G401 (cell line): ENCODE data around the gene MPPE1. TPM values are rescaled to one million over a fixed set of nuclear protein-coding genes. Genes with fewer than 3 reads are reported as not detected.
"Not testable (repeated sequence)": the region's sequence is repeated elsewhere in the genome, so short reads cannot be mapped to it uniquely, and the experiment has no call there.

Source experiments
- DNase-seq: peaks from one replicate; pipeline ENCODE4 v3.0.0-alpha.2; 2015; ENCODE audit warnings: low spot score
- in situ Hi-C: cut with HindIII; loops from 2 replicates; pipeline ENCODE4 v1.10.0; 2016; ENCODE audit warnings: low sequenced_read_pairs, mixed read lengths
- total RNA-seq: library from RNA; depleted of rRNA; stranded (reverse); fragments of >200 nt; shearing (Covaris generic); gene quantifications from 2 replicates; pipeline ENCODE4 v1.2.3, GENCODE V29; 2014

The MPPE1 gene
- total RNA-seq, 1 experiment from 2014 or later = 21.3 TPM

DNA sequence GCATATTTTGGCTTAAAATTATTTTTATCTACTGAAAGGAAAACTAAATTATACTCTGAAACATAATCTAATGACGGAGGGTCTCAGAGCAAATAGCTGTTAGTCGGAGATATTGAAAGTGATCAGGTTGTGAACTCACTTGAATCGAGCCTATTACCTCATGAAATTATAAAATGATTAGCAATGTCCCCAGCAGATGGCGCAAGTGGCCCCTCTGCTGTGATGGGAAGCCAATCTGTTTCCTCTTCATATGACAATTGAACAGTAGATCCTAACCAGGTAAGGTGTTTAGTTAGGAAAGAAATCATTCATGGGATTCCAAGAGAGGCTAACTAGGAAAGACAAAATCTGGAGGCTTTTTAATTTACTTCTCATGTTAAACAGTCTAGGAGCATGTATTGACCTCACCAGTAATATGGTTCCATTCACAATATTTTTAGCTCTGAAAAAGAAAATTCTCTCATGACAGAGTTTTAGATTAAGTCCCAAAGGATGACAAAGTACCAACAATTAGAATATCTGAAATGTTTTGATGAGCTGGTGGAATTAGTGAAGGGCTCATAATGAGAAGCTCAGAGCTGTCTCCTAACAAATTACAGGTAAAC lies 29.9 kb upstream of the MPPE1 start:
- DNase-seq = peak; percentile 82
- in situ Hi-C loops = no loop called here

DNA sequence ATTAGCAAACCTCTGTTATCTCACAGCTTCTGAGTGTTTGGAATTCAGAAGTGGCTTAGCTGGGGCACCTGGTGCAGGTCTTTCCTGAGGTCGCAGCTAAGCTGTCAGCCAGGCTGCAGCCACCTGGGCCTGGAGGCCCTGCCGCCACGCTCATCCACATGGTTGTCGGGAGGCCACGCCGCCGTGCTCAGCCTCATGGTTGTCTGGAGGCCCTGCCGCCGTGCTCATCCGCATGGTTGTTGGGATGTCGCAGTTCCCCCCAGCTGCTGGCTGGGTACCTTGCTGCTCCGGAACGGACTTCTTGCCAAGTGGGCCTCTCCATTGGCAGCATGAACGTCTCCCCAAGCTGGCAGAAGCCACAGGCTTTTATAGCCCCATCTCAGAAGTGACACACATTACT lies 24.3 kb upstream of the MPPE1 start:
- in situ Hi-C loops = no loop called here
- DNase-seq = no peak

DNA sequence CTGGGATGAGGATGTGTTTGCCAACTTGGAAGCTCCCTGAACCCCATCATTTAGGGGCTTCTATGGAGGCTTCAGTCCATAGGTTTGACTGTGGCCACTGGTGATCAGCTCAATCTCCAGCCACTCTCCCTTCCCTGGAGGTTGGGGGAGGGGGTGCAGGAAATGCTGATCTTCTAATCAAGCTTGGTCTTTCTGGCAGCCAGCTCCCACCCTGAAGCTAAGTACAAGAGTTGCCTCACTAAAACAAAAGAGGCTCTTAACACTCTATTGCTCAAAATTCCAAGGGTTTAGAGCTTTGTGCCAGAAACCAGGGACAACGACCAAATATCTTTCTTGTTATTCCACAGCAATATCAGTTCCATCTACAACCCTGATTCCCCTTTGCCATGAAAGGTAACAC lies 19.4 kb upstream of the MPPE1 start:
- in situ Hi-C loops = no loop called here
- no peak for DNase-seq

DNA sequence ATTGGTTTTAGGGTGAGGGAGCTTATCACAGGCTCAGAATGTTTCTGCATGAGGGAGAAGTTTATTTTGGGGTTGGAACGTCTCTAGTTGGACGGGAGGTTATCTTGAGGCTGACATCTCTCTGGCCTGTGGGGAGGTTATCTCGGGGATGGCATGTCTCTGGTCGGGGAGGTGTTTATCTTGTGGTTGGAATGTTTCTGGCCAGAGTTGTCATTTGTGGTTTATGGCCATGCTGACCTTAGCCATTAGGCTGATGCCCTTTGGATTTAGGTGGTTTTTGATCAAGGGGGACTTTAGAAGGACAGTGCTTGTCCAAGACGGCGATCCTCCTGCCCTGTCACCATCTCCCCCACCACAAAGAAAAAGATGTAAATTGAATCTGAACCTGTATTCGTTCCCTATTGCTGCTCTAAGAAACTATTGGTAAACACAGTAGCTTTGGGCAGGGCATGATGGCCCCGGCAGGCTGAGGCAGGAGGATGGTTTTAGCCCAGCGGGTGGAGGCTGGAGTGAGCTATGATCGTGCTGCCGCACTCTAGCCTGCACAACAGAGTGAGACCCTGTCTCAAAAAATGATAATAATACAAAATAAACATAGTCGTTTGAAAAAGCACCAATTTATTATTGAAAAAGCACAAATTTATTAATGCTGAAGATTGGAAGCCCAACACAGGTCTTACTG lies 17.8 kb upstream of the MPPE1 start:
- in situ Hi-C loops = no loop called here

DNA sequence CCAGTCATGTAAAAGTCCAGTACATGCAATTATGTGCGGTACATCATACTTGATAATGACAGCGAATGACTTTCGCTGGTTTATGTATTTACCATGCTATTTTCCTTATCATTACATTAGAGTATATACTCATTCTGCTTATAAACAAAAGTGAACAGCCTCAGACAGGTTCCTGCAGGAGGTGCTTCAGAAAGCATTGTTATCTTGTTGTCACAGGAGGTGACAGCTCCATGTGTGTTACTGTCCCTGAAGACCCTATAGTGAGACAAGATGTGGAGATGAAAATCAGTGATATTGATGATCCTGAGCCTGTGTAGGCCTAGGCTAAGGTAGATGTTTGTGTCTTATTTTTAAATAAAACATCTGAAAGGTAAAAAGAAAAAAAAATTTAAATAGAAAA lies 15.3 kb upstream of the MPPE1 start:
- in situ Hi-C loops = no loop called here
- DNase-seq = no peak

More for the DNA sequence above, 17.8 kb upstream of the MPPE1 start:
- DNase-seq = no peak

DNA sequence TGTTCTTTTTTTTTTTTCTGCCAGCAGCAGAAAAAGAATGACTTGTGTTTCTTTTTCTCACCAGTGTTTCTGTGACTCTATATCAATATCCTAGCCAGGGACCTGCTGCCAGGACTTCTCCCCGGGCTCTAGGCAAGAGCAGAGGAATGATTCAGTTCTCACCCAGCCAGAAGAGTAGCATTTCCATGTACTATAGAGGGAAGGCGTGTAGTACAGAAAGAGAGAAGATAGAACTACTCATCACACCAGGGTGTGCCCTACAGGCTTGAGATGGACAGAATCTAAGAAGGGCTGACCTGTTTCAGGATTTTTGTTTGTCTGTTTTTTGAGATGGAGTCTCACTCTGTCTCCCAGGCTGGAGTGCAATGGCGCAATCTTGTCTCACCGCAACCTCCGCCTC lies 11.4 kb upstream of the MPPE1 start:
- DNase-seq, in situ Hi-C loops: not testable (repeated sequence)

DNA sequence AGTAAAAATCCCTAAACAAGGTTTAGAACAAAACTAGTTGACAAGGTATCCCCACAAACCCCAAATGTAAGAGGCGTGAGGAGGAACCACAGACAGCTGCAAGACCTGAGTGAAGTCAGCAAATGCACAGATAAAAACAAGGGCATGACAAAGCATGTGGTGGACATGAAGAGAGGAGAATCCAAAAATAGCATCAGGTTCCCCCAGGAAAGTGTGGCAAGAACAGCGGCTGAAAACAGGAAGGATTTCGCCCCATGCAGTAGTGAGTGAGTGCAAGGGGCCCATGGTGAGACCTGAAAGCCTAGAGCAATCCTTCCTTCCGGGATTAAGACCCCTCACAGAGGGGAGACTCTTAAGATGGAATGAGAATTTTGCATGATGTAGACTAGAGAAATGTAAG lies 8.8 kb upstream of the MPPE1 start:
- in situ Hi-C loops, DNase-seq: not testable (repeated sequence)

DNA sequence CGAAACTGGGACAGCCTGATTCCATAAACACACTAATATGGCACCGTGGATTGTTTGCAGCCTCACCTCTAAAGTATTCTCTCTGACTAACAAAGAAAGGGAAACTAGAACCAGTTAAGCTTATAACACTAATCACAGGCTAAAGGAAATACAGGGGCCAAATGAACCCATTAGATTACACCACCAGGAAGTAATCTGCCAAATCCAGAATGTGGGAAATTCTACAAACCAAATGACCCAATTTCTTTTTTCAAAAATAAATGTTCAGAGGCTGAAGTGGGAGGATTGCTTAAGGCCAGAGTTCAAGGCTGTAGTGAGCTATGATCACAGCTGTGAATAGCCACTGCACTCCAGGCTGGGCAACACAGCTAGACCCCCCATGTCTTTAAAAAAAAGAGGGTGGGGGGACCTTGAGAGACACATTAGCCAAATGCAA lies 1.5 kb upstream of the MPPE1 start:
- in situ Hi-C loops = no loop called here

DNA sequence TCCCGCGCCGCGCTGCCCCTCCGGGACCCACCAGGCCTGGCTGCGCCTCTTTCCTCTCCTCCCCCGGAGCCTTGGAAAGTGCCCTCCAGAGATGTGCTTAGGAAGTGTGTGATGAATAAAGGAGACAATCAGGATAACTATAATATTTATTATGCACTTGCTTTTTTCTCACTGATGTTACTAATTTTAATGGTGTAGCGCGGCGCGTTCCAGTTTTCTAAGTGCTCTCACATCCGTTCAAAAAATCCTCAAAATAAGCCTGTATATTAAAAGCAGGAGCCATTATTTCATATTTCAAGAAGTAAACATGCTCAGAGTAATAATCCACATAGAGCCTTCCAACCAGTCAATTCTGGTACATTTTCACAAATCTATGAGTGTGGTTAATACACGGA lies 941 bp upstream of the MPPE1 start:
- peak; percentile 52 for DNase-seq
- in situ Hi-C loops = no loop called here

More for the DNA sequence above, 1.5 kb upstream of the MPPE1 start:
- DNase-seq = peak; percentile 9

DNA sequence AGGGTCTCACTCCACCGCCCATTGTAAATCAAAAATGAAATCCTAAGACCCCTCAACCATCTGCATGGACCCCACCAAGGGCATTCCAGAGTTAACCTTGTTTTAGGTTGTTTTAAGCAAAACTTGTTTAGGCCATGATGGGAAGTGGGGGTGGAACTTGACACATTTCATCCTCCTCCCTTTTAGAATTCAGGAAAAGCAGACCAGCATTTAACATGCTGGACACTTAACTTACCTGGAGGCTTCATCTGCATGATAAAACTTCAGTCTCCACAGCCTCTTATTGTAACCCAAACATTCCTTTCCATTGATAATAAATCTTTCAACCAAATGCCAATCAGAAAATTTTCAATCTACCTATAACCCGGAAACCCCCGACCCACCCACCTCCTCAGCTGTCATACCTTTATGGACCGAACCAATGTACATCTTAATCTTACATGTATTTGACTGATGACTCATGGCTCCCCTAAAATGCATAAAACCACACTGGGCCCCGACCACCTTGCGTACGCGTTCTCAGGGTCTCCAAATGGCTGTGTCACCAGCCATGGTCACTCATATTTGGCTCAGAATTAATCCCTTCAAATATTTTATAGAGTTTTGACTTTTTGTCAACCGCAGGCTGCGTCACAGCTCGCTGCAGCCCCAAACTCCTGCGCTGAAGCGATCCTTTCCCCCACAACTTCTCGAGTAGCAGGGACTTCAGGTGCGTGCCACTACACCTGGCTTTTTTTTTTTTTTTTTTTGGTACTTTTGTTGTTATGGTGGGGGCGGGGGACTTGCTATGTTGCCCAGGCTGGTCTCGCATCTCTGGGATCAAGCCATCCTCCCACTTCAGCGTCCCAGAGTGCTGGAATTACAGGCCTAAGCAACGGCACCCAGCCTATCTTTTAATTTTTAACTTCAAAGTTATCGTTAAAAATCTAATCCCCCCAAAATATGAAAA lies 917 bp downstream of the MPPE1 start:
- peak; percentile 16 for DNase-seq
- in situ Hi-C loops = no loop called here

DNA sequence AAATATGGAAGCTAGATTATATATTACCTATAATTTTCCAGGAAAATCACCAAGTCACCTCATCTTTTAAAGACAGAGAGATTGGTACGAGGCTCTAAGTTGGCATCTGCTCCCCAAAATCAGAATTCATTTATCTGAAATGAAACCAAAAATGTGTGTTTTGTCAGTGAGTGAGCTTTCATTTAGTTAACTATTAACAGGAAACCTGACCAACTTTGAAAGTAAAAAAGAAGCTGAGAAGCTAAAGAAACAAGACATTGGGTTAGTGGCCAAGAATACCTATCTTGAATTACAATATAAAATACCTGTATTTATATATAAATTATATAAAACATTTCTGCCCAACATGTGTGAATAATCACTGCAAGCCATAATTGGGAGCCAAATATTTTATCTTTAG lies 1.9 kb downstream of the MPPE1 start:
- in situ Hi-C loops = no loop called here
- no peak for DNase-seq

DNA sequence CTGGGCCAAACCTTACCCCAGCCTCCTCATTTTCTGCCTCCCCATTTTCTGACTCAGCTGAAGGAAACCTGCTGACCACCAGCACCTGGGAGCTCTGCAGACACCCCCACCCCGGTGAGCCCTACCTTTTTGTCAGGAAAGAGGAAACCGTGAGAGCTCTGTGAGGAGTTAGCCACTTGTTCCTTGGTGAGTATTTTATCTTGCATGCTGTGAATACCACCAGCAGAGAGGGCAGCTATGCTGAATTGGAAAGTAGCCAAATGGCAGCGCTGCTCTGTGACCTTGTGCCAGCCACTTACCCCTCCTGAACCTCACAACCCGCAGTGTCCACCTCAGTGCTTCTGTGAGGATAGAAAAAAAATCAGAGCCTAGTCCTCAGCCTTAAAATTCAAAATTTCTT lies 2.5 kb downstream of the MPPE1 start:
- DNase-seq = no peak
- in situ Hi-C loops = no loop called here

DNA sequence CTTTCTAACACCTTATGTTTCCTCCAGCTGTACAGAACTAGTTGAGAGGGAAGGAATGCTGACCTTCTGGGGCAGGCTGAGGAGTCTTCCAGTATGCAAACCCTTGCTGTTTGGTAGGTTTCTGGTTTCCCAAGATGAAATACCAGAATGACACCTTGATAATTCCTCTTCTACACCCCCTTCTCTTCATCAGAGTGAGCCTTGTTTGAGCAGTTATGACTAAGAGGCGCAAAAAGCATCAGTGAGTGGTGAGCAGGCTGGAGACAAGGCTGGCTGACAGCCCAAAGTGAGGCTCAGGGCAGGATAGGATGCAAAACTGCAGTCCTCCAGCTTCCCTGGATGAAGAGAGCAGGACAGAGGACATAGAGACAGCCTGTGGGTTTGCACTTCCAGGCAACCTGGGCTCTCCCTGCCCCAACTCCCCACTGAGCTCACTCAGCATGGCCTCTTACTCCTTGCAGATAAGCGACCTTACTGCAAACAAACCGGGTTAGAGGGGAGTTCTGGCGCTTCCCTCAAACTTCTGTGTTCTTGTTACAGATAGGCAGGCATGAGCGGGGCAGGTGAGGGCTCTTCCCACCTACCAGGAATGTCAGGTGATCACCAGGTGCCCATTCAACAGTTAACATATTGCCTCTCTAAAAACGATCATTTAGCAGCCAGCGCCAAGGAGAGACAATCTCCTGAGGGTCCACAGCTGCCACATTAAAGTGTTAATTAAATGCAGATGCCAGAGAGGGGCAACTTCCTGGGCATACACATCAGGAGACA lies 5.4 kb downstream of the MPPE1 start:
- no peak for DNase-seq
- in situ Hi-C loops = no loop called here

DNA sequence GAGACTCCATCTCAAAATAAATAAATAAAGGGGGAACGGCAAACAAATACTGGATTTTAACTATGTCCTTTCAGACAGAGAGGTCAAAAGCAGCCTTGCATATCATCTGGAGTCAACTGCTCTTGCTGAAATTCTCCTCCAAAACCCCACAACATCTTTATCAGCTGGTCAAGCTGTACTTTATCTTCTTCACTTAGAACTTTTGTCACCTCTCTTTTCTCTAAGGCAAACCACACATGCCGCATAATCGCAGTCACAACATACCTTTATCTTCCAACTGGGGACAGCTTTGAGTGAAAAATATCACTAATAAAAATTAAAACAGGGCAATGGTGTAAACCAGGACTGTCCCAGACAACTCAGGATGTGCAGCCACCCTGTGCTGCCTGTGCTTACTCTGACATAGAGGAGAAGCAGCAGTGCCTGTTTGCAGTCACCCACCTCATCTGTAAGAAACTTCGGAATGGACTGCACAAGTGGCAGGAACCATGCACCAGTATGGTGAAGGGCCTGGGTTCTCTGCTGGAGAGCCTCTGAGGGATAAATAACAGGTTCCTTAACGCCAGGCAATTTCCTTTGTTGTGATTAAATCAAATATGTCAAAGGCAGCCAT lies 6.2 kb downstream of the MPPE1 start:
- in situ Hi-C loops = no loop called here
- no peak for DNase-seq

DNA sequence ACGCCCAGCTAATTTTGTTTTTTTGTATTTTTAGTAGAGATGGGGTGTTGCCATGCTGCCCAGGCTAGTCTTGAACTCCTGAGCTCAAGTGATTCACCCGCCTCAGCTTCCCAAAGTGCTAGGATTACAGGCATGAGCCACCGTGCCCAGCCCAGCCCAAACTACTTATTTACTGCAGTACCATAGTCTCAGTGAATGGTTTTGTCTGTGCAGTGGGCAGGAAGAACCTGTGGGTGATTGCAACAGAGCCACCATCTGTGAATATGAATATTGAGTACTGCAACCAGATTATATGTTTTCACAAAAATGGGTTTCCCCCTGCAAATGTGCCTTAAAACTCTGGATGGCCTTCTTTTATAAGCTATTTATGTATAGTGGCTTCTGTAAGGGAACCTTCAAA lies 9.1 kb downstream of the MPPE1 start:
- no peak for DNase-seq
- in situ Hi-C loops = no loop called here

DNA sequence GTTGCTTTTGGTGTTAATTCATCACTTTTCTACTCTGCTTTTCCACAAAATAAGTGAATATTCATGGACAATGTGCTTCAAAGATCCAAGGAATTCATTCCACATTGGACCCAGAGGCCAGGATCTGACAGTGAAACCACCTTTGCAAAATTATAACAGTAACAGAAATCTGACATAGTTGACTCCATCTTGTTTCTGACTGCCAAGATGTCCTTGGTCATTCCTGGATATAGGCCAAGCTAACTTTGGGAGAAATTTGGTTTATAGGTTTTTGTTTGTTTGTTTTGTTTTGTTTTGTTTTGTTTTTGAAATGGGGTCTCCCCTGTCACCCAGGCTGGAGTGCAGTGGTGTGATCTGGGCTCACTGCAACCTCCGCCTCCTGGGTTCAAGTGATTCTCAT lies 10.3 kb downstream of the MPPE1 start:
- DNase-seq = no peak

DNA sequence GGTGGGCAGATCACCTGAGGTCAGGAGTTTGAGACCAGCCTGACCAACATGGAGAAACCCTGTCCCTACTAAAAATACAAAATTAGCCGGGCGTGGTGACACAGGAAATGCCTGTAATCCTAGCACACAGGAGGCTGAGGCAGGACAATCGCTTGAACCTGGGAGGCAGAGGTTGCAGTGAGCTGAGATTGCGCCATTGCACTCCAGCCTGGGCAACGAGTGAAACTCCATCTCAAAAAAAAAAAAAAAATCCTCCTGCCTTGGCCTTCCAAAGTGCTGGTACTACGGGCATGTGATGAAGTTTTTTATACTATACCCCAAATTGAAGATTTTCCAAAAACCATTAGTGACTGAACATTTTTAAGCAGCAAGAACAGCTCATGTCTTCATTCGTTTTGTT lies 15.7 kb downstream of the MPPE1 start:
- DNase-seq, in situ Hi-C loops: not testable (repeated sequence)

More for the DNA sequence above, 10.3 kb downstream of the MPPE1 start:
- in situ Hi-C loops = no loop called here

DNA sequence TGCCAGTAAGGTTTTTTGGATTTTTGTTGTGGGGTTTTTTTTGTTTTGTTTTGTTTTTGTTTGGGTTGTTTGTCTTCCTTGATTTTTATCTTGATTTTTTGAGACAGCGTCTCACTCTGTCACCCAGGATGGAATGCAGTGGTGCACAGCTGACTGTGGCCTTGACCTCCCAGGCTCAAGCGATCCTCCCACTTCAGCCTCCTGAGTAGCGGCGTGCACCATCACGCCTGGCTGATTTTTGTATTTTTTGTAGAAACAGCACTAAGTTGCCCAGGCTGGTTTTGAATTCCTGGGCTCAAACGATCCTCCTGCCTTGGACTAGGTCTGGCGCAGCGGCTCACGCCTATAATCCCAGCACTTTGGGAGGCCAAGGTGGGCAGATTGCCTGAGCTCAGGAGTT lies 16.4 kb downstream of the MPPE1 start:
- no peak for DNase-seq

DNA sequence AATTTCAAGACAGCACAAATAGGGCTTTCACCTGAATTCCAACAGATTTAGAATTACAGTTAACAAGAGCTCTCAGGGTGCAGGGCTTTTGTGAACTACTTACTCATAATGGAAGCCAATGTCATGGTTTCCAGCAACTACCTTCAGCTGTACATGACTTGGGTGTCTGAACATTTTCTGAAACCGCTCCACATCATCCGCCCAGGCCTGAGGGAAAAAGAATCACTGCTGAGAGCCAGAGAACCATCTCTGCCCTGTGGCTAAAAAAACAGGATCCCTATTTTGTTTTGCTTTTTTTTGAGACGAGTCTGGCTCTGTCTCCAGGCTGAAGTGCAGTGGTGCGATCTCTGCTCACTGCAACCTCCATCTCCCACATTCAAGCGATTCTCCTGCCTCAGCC lies 18.8 kb downstream of the MPPE1 start:
- DNase-seq = no peak
- in situ Hi-C loops = no loop called here

More for the DNA sequence above, 16.4 kb downstream of the MPPE1 start:
- in situ Hi-C loops = no loop called here
